HG03103 (cell line): ENCODE measurements around the gene PACSIN2.
"Not testable (repeated sequence)": the region's sequence is repeated elsewhere in the genome, so short reads cannot be mapped to it uniquely, and the experiment has no call there.

Experiments used
- ATAC-seq: cut with Tn5 transposase; IDR thresholded peaks from one replicate; pipeline ENCODE4 v1.9.1; 2021; ENCODE audit warnings: low read depth; ENCODE audit not compliant: unreplicated experiment

The PACSIN2 gene

GRCh38 chr22:42994276-42994916, 20.6 kb downstream of the PACSIN2 start:
- ATAC-seq: no peak

DNA sequence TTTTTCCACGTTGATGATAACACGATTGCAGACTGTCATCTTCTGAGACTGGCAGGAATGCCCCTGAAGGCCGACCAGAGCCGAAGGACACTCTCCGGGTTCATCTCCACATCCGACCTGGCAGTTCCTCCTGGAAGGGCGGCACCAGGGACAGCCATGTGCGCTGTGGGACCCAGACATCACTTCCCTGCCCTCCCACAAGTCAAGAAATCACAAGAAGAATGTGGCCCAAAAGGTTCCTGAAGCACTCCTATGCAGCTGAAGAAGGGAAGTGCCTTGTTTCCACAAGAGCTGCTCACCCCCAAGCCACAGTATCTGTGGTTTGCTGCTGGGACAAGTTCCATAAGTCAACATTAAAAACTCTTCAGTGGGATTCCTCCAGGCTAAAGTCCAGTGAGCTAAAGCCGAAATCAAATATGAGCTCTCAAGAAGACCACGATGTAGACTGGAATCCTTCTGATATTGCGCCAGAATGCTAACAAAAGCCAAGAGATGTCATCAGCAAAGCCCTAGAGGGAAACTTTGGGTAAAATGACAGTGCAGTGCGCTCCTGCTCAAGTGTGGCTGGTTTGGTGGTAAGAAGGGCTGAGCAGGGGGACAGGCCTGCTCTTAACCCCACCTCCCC, 21.2 kb downstream of the PACSIN2 start:
- no peak for ATAC-seq

GRCh38 chr22:42992886-42993479, 22.0 kb downstream of the PACSIN2 start:
- ATAC-seq: no peak

DNA sequence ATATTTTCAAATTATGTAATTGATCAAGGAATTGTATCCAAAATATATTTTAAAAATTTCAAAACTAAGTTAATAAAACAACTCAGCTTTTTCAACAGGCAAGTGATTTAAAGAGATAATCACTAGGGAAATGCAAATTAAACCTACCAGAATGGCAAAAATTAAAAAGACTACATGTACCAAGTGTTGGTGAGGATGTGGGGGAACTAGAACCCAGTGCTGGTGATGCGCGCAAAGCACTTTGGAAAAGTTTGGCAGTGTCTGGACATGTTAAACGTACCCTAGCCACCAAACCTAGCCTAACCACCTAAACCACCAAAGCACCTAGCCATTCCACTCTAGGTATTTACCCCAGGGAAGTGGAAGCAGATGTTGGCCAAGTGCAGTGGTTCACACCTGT, 22.9 kb downstream of the PACSIN2 start:
- no peak for ATAC-seq

- ATAC-seq: no peak
Observed at GRCh38 chr22:42991010-42991651, 23.8 kb downstream of the PACSIN2 start.

GRCh38 chr22:42990131-42990838, 24.7 kb downstream of the PACSIN2 start:
- ATAC-seq: no peak

DNA sequence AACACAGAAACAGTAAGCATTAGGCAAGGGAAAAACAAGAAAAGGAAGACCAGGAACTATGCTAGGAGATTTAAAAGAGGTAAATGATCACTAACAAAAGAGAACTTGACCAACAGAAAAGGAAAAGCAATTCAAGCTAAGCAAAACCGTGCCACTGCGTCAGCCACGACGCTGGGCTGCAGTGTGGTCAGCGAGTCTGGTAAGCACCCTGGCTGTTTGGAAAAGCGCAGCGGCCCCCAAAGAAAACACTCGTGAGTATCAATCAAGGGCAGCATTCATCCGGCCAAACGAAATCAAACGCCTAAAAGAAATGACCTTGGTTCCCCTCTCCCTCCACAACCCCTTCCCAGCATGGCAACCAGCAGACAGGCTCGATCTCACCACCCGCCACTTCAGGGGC, 28.8 kb downstream of the PACSIN2 start:
- no peak for ATAC-seq

GRCh38 chr22:42985531-42985905, 29.4 kb downstream of the PACSIN2 start:
- ATAC-seq: no peak

DNA sequence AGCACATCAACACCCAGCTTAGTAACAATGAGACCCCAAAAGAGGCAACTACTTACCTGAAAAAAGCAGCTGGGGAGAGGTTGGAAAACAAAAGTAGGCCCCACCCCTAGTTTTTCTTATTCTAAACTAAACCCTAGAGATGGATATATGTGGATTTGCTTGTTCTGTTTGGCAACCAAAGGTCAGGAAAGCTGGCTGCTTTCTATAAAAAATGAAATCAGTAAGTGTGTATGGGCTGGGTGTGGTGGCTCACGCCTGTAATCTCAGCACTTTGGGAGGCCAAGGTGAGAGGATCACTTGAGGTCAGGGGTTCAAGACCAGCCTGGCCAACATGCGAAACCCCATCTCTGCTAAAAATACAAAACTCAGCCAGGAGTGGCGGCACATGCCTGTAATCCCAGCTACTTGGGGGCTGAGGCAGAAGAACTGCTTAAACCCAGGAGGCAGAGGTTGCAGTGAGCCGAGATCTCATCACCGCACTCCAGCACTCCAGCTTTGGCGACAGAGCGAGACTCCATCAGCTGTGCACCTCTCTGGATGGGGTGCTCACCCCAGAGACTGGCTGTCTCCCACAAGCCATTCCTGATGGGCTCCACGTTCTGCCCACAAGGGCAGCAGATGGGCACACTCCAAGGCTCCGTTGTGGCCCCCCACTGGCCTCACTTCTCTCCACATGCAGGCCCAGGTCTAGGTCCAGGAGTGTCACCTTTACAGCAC, 30.0 kb downstream of the PACSIN2 start:
- no peak for ATAC-seq

GRCh38 chr22:42984397-42984796, 30.6 kb downstream of the PACSIN2 start:
- no peak for ATAC-seq

GRCh38 chr22:42983470-42983869, 31.5 kb downstream of the PACSIN2 start:
- ATAC-seq: no peak

DNA sequence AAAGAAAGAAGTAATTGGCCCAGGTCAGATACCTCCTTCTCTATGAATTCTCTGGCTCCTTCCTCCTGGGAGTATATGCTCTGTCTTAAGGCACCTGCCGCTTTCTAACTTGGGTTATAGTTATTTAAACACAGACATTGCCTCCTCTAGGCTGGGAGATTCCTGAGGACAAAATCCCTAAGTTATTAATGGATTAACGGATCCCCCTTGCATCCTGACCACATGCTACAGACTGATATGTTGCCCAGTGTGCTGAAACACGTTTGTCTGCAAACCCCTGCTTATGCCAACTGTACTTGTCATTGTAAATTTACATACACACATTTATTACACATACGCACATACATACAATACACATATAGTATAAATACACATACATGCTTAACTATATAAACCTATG, 35.3 kb downstream of the PACSIN2 start:
- ATAC-seq: no peak

DNA sequence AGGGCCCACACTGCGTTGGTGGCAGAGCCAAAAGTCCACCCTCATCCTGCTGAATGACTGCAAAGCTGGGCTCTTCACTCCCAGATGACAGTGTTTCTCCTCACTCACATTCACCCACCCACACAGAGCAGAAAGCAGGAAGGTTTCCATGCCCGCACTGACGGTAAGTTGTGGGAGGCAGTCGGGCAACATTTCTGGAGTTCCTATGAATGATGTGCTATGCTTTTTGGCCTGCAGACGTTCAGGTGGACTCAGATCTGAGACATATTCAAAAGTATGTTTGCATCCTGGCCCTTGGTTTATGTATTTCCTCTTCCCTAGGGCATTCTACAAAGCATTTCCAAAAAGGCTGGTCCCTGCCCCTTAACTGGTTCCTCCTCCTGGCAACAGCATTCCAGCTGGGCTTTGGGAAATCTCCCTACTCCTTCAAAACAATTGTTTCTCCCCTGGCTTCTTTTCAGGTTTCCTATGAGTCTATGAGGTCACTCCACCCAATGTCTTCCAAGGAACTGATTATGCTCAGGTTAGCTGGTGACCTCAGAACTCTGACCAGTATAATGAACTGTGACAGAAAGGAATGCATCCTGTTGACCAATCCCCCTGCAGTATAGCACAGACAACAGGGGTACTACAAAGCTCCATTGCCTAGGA, 36.4 kb downstream of the PACSIN2 start:
- ATAC-seq: no peak

DNA sequence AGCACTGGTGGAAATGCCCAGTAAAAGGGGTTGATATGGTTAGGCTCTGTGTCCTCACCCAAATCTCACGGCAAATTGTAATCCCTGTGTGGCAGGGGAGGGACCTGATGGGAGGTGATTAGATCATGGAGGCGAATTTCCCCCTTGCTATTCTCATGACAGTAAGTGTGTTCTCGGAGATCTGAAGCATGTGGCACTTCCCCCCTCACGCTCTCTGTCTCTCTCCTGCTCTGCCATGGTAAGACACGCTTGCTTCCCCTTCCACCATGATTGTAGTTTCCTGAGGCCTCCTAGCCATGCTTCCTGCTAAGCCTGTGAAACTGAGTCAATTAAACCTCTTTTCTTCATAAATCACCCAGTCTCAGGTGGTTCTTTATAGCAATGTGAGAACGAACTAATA, 37.4 kb downstream of the PACSIN2 start:
- ATAC-seq: no peak

DNA sequence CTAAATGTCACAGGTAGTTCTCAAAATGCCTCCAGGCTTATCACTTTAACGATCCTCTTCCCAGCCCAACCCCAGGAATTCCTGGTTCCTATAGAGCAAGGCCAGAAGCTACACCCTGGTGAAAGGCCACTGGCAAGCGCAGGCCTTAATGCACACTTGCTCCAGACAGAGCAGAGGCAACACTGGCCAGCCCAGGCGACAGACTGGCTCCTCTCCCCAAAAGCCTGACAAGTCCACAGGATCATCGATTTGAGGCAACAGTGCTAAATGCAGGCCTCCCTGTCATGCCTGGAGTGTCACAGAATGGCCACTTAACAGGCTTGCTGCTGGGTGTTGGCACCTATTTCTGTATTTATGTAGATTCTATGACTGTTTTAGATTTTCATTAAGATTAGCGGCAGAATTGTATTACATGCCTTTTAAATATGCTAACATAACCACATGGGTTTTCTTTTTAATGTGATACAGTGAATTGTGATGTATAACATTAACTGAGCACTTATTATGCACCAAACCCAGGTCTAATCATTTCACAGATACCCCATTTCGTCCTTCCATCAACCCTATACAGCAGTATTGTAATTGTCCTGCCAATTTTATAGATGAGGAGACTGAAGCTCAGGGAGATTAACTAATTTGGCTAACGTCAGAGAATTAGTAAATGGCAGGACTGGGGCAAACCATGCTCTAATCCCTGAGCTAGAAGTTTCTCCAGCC, 38.6 kb downstream of the PACSIN2 start:
- ATAC-seq: no peak

GRCh38 chr22:42974223-42974622, 40.7 kb downstream of the PACSIN2 start:
- ATAC-seq: no peak

DNA sequence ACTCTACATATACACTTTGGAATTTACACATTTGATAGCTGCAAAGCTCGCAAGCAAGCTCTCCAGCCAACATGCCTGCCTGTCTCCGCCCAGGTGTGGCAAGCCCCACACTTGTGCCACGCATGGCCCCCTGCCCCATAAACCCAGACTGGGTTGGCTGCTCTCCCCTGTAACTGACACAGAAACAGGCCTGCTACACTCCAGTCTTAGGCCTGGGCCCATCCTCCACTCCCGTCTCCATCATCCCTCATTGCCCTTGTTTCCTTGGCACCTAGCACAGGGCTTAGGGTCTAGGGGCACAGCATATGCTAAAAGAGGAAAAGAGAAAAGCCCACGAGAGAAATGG, 41.4 kb downstream of the PACSIN2 start:
- ATAC-seq: no peak

DNA sequence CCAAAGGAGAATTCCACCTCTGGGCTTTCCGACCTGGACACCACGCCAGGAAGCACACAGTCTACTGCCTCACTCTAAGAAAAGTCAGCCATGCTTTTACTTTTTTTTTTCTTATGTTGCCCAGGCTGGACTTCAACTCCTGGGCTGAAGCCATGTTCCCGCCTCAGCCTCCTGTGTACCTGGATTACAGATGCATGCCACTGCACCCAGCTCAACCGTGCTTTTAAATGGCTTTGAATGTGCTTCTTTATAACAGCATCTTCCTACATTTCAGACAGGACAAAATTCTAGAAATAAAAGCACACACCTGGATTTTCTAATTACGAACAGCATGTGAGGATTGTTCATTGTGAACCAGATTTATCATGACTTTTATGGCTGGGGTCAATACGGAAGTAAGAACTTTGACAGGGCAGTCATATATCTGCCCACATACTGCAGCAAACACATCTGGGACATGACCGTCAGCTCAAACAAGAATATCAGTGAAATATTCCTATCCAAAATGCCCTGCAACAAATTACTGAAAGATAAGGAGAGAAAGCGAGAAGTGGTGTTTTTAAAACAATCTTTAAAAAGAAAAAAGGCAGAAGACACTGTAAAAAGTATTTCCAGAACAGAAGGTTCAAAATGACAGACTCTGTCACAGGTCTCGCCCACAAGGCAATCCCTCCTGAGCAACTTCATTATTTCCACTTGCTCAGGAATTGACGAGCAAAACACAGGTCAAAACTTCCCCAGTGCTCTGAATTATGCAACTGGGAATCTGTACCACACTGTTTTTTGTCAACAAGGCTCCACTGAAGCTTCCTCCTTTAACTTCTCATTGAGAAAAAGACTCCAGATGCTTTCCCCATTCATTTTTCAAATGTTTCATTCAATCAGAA, 42.1 kb downstream of the PACSIN2 start:
- ATAC-seq: no peak

GRCh38 chr22:42971473-42971860, 43.5 kb downstream of the PACSIN2 start:
- ATAC-seq: not testable (repeated sequence)
